SK-N-SH (cell line): ENCODE data around the gene MRPL18. TPM values are rescaled to one million over a fixed set of nuclear protein-coding genes. Genes with fewer than 3 reads are reported as not detected.

Source experiments
- CTCF ChIA-PET: fragments of 300-600, 350-600 bp; formaldehyde crosslinking; extraction: SDS; loops from one replicate; lab custom pipeline; 2021; lab: Yijun Ruan, JAX
- POLR2A ChIA-PET: fragments of 350-600 bp; sonication (Branson Sonifier 250); formaldehyde crosslinking; extraction: SDS; loops from one replicate; lab custom pipeline; 2020; ENCODE audit warnings: antibody characterized with exemption, inconsistent platforms; lab: Yijun Ruan, JAX
- DNase-seq: peaks from one replicate; pipeline ENCODE4 v3.0.0; 2012
- H2AFZ ChIP-seq: fragments of 200-600 bp; sonication (generic); 2 replicates; pipeline ENCODE4 v1.8.1; 2016; ENCODE audit warnings: antibody characterized with exemption, mild to moderate bottlenecking, low read depth
- H3F3A ChIP-seq: fragments of 200-600 bp; sonication (generic); replicated peaks from 2 replicates; pipeline ENCODE3; 2016; ENCODE audit warnings: antibody characterized with exemption, mild to moderate bottlenecking; ENCODE audit not compliant: insufficient read depth
- H3K27ac ChIP-seq, 2 experiments: fragments of 200-500 bp in 1 of 2; fragments of 200-600 bp in 1 of 2; sonication (Bioruptor generic) in 1 of 2; sonication (generic), shearing (Covaris generic) in 1 of 2; 2 replicates each; pipeline versions ENCODE4 v1.5.1 to v1.6.1; 2014 to 2016; ENCODE audit warnings: low read depth in 2 of 2, inconsistent platforms in 1 of 2, low read length in 1 of 2, mild to moderate bottlenecking in 1 of 2, mixed read lengths in 1 of 2
- H3K27me3 ChIP-seq: fragments of 200-600 bp; sonication (generic), shearing (Covaris generic); 2 replicates; pipeline ENCODE4 v1.6.1; 2016; ENCODE audit warnings: mixed run types; ENCODE audit not compliant: insufficient read depth
- H3K36me3 ChIP-seq, 2 experiments: fragments of 200-500 bp in 1 of 2; fragments of 200-600 bp in 1 of 2; sonication (Bioruptor generic) in 1 of 2; sonication (generic) in 1 of 2; replicated peaks in 1 of 2; 2 replicates each; pipeline versions ENCODE3 to v1.5.1; 2014 to 2016; ENCODE audit warnings: low read length in 1 of 2, mild to moderate bottlenecking in 1 of 2; ENCODE audit not compliant: insufficient read depth in 2 of 2, control insufficient read depth in 1 of 2
- H3K4me1 ChIP-seq, 2 experiments: fragments of 200-500 bp in 1 of 2; fragments of 200-600 bp in 1 of 2; sonication (Bioruptor generic) in 1 of 2; sonication (generic), shearing (Covaris generic) in 1 of 2; 2 replicates each; pipeline versions ENCODE4 v1.5.1 to v1.6.1; 2014 to 2016; ENCODE audit warnings: low read depth in 1 of 2, low read length in 1 of 2, mixed run types in 1 of 2; ENCODE audit not compliant: insufficient read depth in 2 of 2, control insufficient read depth in 1 of 2
- H3K4me2 ChIP-seq: fragments of 200-600 bp; sonication (generic), shearing (Covaris generic); 2 replicates; pipeline ENCODE4 v1.6.1; 2017; ENCODE audit warnings: mixed run types
- H3K4me3 ChIP-seq, 2 experiments: fragments of 200-500 bp in 1 of 2; fragments of 200-600 bp in 1 of 2; sonication (Bioruptor generic) in 1 of 2; sonication (generic), shearing (Covaris generic) in 1 of 2; 2 replicates each; pipeline versions ENCODE4 v1.5.1 to v1.8.1; 2014 to 2016; ENCODE audit warnings: low read depth in 2 of 2, inconsistent platforms in 1 of 2, low read length in 1 of 2, mild to moderate bottlenecking in 1 of 2, mixed read lengths in 1 of 2, moderate library complexity in 1 of 2
- H3K79me2 ChIP-seq: fragments of 200-600 bp; sonication (generic); 2 replicates; pipeline ENCODE4 v1.8.1; 2017; ENCODE audit warnings: mild to moderate bottlenecking; ENCODE audit not compliant: insufficient read depth
- H3K9ac ChIP-seq: fragments of 200-600 bp; sonication (generic); 2 replicates; pipeline ENCODE4 v1.6.1; 2017; ENCODE audit warnings: mixed run types
- H3K9me2 ChIP-seq: fragments of 200-600 bp; sonication (generic); 2 replicates; pipeline ENCODE4 v1.6.1; 2017; ENCODE audit warnings: mixed run types
- H3K9me3 ChIP-seq: fragments of 200-600 bp; sonication (generic); 2 replicates; pipeline ENCODE4 v1.6.1; 2017; ENCODE audit warnings: mixed run types, mild to moderate bottlenecking, moderate library complexity
- H4K20me1 ChIP-seq: fragments of 200-600 bp; sonication (generic); 2 replicates; pipeline ENCODE4 v1.6.1; 2017; ENCODE audit warnings: mild to moderate bottlenecking, mixed run types; ENCODE audit not compliant: insufficient read depth
- CHD2 ChIP-seq: fragments of 150-350 bp; IDR thresholded peaks from 2 replicates; pipeline ENCODE4 v1.6.1; 2018; ENCODE audit warnings: low read length; ENCODE audit not compliant: partially characterized antibody
- ELF1 ChIP-seq: IDR thresholded peaks from 2 replicates; pipeline ENCODE4 v1.4.0; 2012
- FOXJ3 ChIP-seq: sonication (generic); formaldehyde crosslinking; IDR thresholded peaks from 2 replicates; pipeline ENCODE4 v1.5.1; 2020; ENCODE audit warnings: mild to moderate bottlenecking, missing genetic modification reagents
- GABPA ChIP-seq: IDR thresholded peaks from 2 replicates; pipeline ENCODE4 v1.4.0; 2012; ENCODE audit warnings: low read depth, mild to moderate bottlenecking
- GATA2 ChIP-seq: sonication (generic); formaldehyde crosslinking; IDR thresholded peaks from 2 replicates; pipeline ENCODE4 v1.5.0; 2020; ENCODE audit warnings: mild to moderate bottlenecking, missing genetic modification reagents
- JUND ChIP-seq: IDR thresholded peaks from 2 replicates; pipeline ENCODE4 v1.4.0; 2012
- MEF2A ChIP-seq: IDR thresholded peaks from 2 replicates; pipeline ENCODE4 v1.4.0; 2012; ENCODE audit warnings: low read depth, borderline replicate concordance
- MXI1 ChIP-seq: IDR thresholded peaks from 2 replicates; pipeline ENCODE4 v1.6.1; 2012; ENCODE audit warnings: mild to moderate bottlenecking, low read depth, low read length, improper control_type of control experiment
- NRF1 ChIP-seq: IDR thresholded peaks from 2 replicates; pipeline ENCODE4 v1.6.1; 2012; ENCODE audit warnings: low read depth, mild to moderate bottlenecking, low read length
- RAD21 ChIP-seq: IDR thresholded peaks from 2 replicates; pipeline ENCODE4 v1.6.1; 2012; ENCODE audit warnings: mild to moderate bottlenecking, low read length
- RXRA ChIP-seq: IDR thresholded peaks from 2 replicates; pipeline ENCODE4 v1.4.0; 2012; ENCODE audit warnings: low read depth, mild to moderate bottlenecking, borderline replicate concordance
- SMC3 ChIP-seq: IDR thresholded peaks from 2 replicates; pipeline ENCODE4 v1.6.1; 2012; ENCODE audit warnings: low read depth, low read length, improper control_type of control experiment
- YY1 ChIP-seq: IDR thresholded peaks from 2 replicates; pipeline ENCODE4 v1.4.0; 2012; ENCODE audit warnings: low read depth, mild to moderate bottlenecking
- WGBS: methylation state at CpG from one replicate; pipeline ENCODE4 v1.1.6; 2017; ENCODE audit warnings: low lambda C conversion rate; 5-methylcytosine and 5-hydroxymethylcytosine counted together
- polyA plus RNA-seq, 3 experiments: library from polyadenylated mRNA; depleted of rRNA; stranded (reverse); fragments of >200 nt; gene quantifications; 2 replicates each; pipeline ENCODE4 v1.2.3, GENCODE V29; 2012
- TF ChIP-seq, protein P1 (sequence below): fragments of 150-350 bp; IDR thresholded peaks from 2 replicates; pipeline ENCODE4 v1.6.1; 2017; ENCODE audit warnings: antibody characterized with exemption, low read length, low read depth, borderline replicate concordance
- TF ChIP-seq, protein P2 (sequence below): IDR thresholded peaks from 2 replicates; pipeline ENCODE4 v1.6.1; 2012; ENCODE audit warnings: mild to moderate bottlenecking, low read depth, low read length, moderate library complexity
- TF ChIP-seq, protein P3 (sequence below): fragments of 200-600 bp; sonication (generic); IDR thresholded peaks from 2 replicates; pipeline ENCODE4 v1.6.1; 2017; ENCODE audit warnings: antibody characterized with exemption, mild to moderate bottlenecking, moderate library complexity

Gene MRPL18
- polyA plus RNA-seq, 1 of the 3 experiments (the other 2 are of a cell fraction): 84.4 TPM

DNA sequence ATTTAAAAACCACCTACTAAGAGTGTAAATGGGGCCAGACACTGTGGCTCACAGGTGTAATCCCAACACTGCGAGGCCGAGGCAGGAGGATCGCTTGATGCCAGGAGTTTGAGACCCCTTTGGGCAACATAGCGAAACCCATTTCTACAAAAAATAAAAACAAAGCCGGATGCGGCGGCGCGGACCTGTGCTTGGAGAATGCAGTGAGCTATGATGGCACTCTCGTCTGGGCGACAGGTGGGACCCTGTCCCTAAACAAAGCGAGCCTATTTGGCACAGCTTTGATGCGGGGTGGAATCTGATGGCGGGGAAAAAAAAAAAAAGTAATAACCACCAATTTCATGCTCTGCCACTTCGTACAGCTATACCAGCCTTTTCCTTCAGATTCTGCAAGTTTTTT, 2.0 kb upstream of the MRPL18 start:
- no peak for DNase-seq
- H3K36me3 ChIP-seq: peaks cover 50 to 66% of the 10 kb centered on the region in 2 experiments
- H4K20me1 ChIP-seq: peaks cover 19% of the 10 kb centered on the region
- CTCF ChIA-PET: interaction anchor here (1.3 kb wide), 1 partner anchor 97 kb away, joined by 4 read pairs; no protein-coding TSS in a partner anchor
- no peaks in the 10 kb centered on the region for H3K9me2 ChIP-seq
- H3K27me3 ChIP-seq: no peaks in the 10 kb centered on the region
- POLR2A ChIA-PET: interaction anchor here (2.4 kb wide), 1 partner anchor 27 kb away, joined by 11 read pairs; the partner anchor contains the start of gene ACAT2
- no peaks in the 10 kb centered on the region for H3K9me3 ChIP-seq
- 7% methylated on average over 15 of the region's 15 CpGs for WGBS
- peaks cover 3% of the 10 kb centered on the region for H3F3A ChIP-seq
- peak overlapping the region; percentile 73 to 90 for H3K4me3 ChIP-seq
- H3K79me2 ChIP-seq: peaks cover 91% of the 10 kb centered on the region
- no peak overlapping the region; a peak in 1 of 4 replicates for H3K27ac ChIP-seq
- no peak overlapping the region for H2AFZ ChIP-seq
- H3K9ac ChIP-seq: peak overlapping the region; percentile 89
- H3K4me1 ChIP-seq: peaks cover 10 to 22% of the 10 kb centered on the region in 2 experiments; a peak in 3 of 4 replicates
- no peak for TF ChIP-seq GABPA
- no peak for TF ChIP-seq ELF1
- TF ChIP-seq RAD21: no peak
- TF ChIP-seq YY1: no peak
- TF ChIP-seq RXRA: no peak
- no peak for TF ChIP-seq FOXJ3 (CRISPR knock-in tag)
- TF ChIP-seq, protein P1, sequence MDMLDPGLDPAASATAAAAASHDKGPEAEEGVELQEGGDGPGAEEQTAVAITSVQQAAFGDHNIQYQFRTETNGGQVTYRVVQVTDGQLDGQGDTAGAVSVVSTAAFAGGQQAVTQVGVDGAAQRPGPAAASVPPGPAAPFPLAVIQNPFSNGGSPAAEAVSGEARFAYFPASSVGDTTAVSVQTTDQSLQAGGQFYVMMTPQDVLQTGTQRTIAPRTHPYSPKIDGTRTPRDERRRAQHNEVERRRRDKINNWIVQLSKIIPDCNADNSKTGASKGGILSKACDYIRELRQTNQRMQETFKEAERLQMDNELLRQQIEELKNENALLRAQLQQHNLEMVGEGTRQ: no peak
- TF ChIP-seq JUND: no peak
- no peak for TF ChIP-seq CHD2
- no peak for TF ChIP-seq MEF2A
- no peak for TF ChIP-seq MXI1
- TF ChIP-seq SMC3: no peak
- TF ChIP-seq NRF1: no peak
- TF ChIP-seq, protein P2, sequence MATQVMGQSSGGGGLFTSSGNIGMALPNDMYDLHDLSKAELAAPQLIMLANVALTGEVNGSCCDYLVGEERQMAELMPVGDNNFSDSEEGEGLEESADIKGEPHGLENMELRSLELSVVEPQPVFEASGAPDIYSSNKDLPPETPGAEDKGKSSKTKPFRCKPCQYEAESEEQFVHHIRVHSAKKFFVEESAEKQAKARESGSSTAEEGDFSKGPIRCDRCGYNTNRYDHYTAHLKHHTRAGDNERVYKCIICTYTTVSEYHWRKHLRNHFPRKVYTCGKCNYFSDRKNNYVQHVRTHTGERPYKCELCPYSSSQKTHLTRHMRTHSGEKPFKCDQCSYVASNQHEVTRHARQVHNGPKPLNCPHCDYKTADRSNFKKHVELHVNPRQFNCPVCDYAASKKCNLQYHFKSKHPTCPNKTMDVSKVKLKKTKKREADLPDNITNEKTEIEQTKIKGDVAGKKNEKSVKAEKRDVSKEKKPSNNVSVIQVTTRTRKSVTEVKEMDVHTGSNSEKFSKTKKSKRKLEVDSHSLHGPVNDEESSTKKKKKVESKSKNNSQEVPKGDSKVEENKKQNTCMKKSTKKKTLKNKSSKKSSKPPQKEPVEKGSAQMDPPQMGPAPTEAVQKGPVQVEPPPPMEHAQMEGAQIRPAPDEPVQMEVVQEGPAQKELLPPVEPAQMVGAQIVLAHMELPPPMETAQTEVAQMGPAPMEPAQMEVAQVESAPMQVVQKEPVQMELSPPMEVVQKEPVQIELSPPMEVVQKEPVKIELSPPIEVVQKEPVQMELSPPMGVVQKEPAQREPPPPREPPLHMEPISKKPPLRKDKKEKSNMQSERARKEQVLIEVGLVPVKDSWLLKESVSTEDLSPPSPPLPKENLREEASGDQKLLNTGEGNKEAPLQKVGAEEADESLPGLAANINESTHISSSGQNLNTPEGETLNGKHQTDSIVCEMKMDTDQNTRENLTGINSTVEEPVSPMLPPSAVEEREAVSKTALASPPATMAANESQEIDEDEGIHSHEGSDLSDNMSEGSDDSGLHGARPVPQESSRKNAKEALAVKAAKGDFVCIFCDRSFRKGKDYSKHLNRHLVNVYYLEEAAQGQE: no peak
- no peak for TF ChIP-seq GATA2 (CRISPR knock-in tag)
- TF ChIP-seq, protein P3, sequence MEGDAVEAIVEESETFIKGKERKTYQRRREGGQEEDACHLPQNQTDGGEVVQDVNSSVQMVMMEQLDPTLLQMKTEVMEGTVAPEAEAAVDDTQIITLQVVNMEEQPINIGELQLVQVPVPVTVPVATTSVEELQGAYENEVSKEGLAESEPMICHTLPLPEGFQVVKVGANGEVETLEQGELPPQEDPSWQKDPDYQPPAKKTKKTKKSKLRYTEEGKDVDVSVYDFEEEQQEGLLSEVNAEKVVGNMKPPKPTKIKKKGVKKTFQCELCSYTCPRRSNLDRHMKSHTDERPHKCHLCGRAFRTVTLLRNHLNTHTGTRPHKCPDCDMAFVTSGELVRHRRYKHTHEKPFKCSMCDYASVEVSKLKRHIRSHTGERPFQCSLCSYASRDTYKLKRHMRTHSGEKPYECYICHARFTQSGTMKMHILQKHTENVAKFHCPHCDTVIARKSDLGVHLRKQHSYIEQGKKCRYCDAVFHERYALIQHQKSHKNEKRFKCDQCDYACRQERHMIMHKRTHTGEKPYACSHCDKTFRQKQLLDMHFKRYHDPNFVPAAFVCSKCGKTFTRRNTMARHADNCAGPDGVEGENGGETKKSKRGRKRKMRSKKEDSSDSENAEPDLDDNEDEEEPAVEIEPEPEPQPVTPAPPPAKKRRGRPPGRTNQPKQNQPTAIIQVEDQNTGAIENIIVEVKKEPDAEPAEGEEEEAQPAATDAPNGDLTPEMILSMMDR: no peak
- TF ChIP-seq, all 33 proteins: peak for 0
- peak overlapping the region; percentile 94 for H3K4me2 ChIP-seq
